ENCODE measurements around the gene RBFA. TPM values are rescaled to one million over a fixed set of nuclear protein-coding genes. Genes with fewer than 3 reads are reported as not detected.

Gene RBFA
- total and polyA plus RNA-seq, 12 donors, result 21.2 to 45.1 (median 31.6) TPM

DNA sequence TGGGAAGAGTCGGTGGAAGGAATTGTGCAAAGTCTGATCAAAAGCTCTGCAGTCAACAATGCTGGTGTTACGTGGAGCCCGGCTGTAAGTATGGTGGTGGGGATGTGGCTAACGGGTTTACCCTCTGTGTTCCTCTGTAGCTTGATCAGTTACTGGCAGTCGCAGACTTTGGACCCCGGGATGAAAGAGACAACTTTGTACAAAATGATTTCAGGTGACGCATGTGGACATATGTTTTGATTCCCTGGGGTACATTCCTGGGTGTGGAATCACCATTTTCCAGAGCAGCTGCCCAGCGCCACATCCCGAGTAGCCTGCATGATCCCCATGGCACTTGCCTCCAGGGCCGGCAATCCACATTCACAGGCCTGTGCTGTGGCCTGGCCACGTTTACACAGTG, 9.8 kb downstream of the RBFA start:
- TF ChIP-seq POLR2A (IDR thresholded peaks at IDR 0.05), result no peak
- TF ChIP-seq, protein P1, sequence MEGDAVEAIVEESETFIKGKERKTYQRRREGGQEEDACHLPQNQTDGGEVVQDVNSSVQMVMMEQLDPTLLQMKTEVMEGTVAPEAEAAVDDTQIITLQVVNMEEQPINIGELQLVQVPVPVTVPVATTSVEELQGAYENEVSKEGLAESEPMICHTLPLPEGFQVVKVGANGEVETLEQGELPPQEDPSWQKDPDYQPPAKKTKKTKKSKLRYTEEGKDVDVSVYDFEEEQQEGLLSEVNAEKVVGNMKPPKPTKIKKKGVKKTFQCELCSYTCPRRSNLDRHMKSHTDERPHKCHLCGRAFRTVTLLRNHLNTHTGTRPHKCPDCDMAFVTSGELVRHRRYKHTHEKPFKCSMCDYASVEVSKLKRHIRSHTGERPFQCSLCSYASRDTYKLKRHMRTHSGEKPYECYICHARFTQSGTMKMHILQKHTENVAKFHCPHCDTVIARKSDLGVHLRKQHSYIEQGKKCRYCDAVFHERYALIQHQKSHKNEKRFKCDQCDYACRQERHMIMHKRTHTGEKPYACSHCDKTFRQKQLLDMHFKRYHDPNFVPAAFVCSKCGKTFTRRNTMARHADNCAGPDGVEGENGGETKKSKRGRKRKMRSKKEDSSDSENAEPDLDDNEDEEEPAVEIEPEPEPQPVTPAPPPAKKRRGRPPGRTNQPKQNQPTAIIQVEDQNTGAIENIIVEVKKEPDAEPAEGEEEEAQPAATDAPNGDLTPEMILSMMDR (IDR thresholded peaks at IDR 0.05), result no peak
- H3K36me3 ChIP-seq (replicated peaks in 1 of 2), result peaks cover 0 to 15% of the 10 kb centered on the region in 2 donors
- no peak overlapping the region for H3K4me3 ChIP-seq
- no peaks in the 10 kb centered on the region for H3K4me1 ChIP-seq (replicated peaks in 1 of 2)
- H3K27me3 ChIP-seq, result no peaks in the 10 kb centered on the region
- H3K27ac ChIP-seq, result no peak overlapping the region
- WGBS, 4 donors, result 93 to 98% (median 94%) methylated on average over 8 to 11 of the region's 11 CpGs
- no peak for DNase-seq
- no peaks in the 10 kb centered on the region for H3K9me3 ChIP-seq (replicated peaks in 1 of 3)
- intact Hi-C loops (cut with DNase I), result no loop called here

DNA sequence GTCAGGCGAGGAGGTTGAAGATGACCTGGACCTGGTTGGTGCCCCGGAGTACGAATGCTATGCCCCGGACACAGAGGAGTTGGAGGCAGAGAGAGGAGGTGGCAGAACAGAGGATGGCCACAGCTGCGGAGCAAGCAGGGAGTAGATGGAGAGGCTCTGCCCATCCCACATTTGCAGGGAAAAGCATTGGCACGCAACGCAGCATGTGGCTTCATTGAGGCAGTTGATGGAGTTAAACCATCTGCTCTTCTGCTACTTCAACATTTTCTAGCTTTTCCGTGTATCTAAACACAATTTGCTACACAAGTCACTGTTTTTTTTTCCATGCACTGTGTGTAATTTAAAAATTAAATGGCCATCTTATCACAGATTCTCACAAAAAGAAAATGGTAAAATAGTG, 11.8 kb downstream of the RBFA start:
- TF ChIP-seq, protein P1 (IDR thresholded peaks at IDR 0.05), result no peak
- TF ChIP-seq POLR2A (IDR thresholded peaks at IDR 0.05), result no peak
- intact Hi-C loops (cut with DNase I), result no loop called here
- Histone ChIP-seq H3K27me3 (no peaks in the 10 kb centered on the region), H3K36me3 (replicated peaks in 1 of 2) (peaks cover 0 to 15% of the 10 kb centered on the region in 2 donors), H3K4me1 (replicated peaks in 1 of 2) (no peaks in the 10 kb centered on the region), H3K4me3 (no peak overlapping the region), H3K9me3 (replicated peaks in 1 of 3) (no peaks in the 10 kb centered on the region), H3K27ac (no peak overlapping the region)
- no peak for DNase-seq
- 94 to 98% (median 97%) methylated on average over 8 of the region's 8 CpGs for WGBS, 4 donors

GRCh38 chr18:80046431-80046830, 12.2 kb downstream of the RBFA start:
- Histone ChIP-seq H3K9me3 (replicated peaks in 1 of 3) (no peaks in the 10 kb centered on the region), H3K36me3 (replicated peaks in 1 of 2) (peaks cover 0 to 15% of the 10 kb centered on the region in 2 donors), H3K4me1 (replicated peaks in 1 of 2) (no peaks in the 10 kb centered on the region), H3K27me3 (no peaks in the 10 kb centered on the region), H3K4me3 (no peak overlapping the region), H3K27ac (no peak overlapping the region)
- intact Hi-C loops (cut with DNase I), result no loop called here
- DNase-seq, result no peak
- 88 to 99% (median 95%) methylated on average over 7 to 16 of the region's 16 CpGs for WGBS, 4 donors
- TF ChIP-seq, protein P1 (IDR thresholded peaks at IDR 0.05), result no peak
- no peak for TF ChIP-seq POLR2A (IDR thresholded peaks at IDR 0.05)

DNA sequence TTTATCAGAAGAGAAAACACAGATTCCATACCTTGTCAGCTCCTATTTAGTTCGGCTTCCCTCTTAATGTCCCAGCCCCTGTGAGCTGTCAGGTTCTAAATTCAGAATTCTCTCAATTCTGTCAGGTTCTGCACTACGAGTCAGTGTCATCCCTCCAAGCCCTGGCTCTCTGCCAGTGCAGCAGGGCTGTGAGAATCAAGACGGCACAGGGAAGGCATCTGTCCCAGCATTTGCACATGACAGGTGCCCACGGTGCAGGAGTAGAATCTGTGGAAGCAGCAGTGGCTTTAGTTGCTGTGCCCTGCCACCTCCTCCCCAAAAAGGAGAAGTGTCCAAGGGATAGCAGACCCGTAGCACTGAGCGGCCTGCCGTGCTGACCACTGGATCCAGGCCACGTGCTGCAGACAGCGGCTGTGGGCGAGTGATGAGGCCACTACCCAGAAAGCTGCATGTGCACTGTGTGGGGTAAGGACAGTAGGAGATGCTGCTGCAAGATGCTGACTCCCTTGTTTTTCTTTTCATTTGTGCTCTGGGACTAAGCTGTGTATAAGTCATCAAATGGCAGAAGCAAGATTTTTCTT, 12.8 kb downstream of the RBFA start:
- intact Hi-C loops (cut with DNase I), result no loop called here
- H3K27me3 ChIP-seq, result no peaks in the 10 kb centered on the region
- H3K4me1 ChIP-seq (replicated peaks in 1 of 2), result no peaks in the 10 kb centered on the region
- TF ChIP-seq, protein P1 (IDR thresholded peaks at IDR 0.05), result no peak
- TF ChIP-seq POLR2A (IDR thresholded peaks at IDR 0.05), result no peak
- no peaks in the 10 kb centered on the region for H3K9me3 ChIP-seq (replicated peaks in 1 of 3)
- 79 to 86% (median 83%) methylated on average over 10 of the region's 10 CpGs for WGBS, 4 donors
- peaks cover 0 to 15% of the 10 kb centered on the region in 2 donors for H3K36me3 ChIP-seq (replicated peaks in 1 of 2)
- no peak overlapping the region for H3K27ac ChIP-seq
- DNase-seq, result no peak
- no peak overlapping the region for H3K4me3 ChIP-seq
